K562 (cell line): Measurements from ENCODE around the gene GREB1.

Experiments
- CTCF ChIP-seq, 3 experiments: IDR thresholded peaks in 2 of 3; conservative IDR thresholded peaks in 1 of 3; 2 replicates each; pipeline ENCODE4 v1.5.1; 2011 to 2012; ENCODE audit warnings: low read length in 3 of 3, mild to moderate bottlenecking in 3 of 3, control low read depth in 2 of 3, improper control_type of control experiment in 1 of 3, inconsistent platforms in 1 of 3, low read depth in 1 of 3, mixed read lengths in 1 of 3, moderate library complexity in 1 of 3; ENCODE audit not compliant: insufficient read depth in 2 of 3
- EP300 ChIP-seq: IDR thresholded peaks from 2 replicates; pipeline ENCODE4 v1.6.1; 2012; ENCODE audit warnings: low read length, improper control_type of control experiment
- GTF2B ChIP-seq: IDR thresholded peaks from 2 replicates; pipeline ENCODE4 v1.6.1; 2011; ENCODE audit not compliant: insufficient read length; ENCODE audit errors: extremely low read depth
- REST ChIP-seq, 2 experiments: fragments of 450-650 bp; formaldehyde crosslinking in 1 of 2; IDR thresholded peaks; 2 replicates each; pipeline versions ENCODE4 v1.4.0 to v1.6.1; 2014 to 2020; ENCODE audit warnings: mild to moderate bottlenecking in 2 of 2, borderline replicate concordance in 1 of 2, low read depth in 1 of 2
- RFX5 ChIP-seq: IDR thresholded peaks from 2 replicates; pipeline ENCODE4 v1.6.1; 2011; ENCODE audit warnings: low read depth, mild to moderate bottlenecking, improper control_type of control experiment, low read length

GRCh38 chr2:11677136-11678055, 143.6 kb downstream of the GREB1 start:
- TF ChIP-seq EP300, result no peak
- no peak for TF ChIP-seq GTF2B
- no peak for TF ChIP-seq REST (IDR thresholded peaks at IDR 0.05; ENCODE audit: borderline replicate concordance)
- no peak for TF ChIP-seq REST (CRISPR knock-in tag; IDR thresholded peaks at IDR 0.05; ENCODE audit: low read depth)
- no peak for TF ChIP-seq RFX5
- TF ChIP-seq CTCF (IDR thresholded peaks at IDR 0.05 in 2 of 3, conservative IDR thresholded peaks at IDR 0.05 in 1 of 3; ENCODE audit: insufficient read depth in 2 of 3, low read depth in 1 of 3, low read length in 3 of 3), result no peak
